H1 (cell line): Measurements from ENCODE around the gene PPCDC. TPM values are rescaled to one million over a fixed set of nuclear protein-coding genes. Genes with fewer than 3 reads are reported as not detected.

Experiments used
- CTCF ChIA-PET: fragments of 300-600 bp; sonication (Branson Sonifier 250); formaldehyde crosslinking; loops from one replicate; lab custom pipeline; 2021; ENCODE audit not compliant: partially characterized antibody; lab: Charles Lee
- POLR2A ChIA-PET: fragments of 300-600 bp; sonication (Branson Sonifier 250); formaldehyde crosslinking; loops from one replicate; lab custom pipeline; 2021; ENCODE audit warnings: inconsistent platforms; ENCODE audit not compliant: partially characterized antibody; lab: Charles Lee
- DNase-seq, 2 experiments: peaks; one replicate each; pipeline versions ENCODE4 v3.0.0 to v3.0.0-alpha.2; 2010 to 2022; ENCODE audit warnings: low spot score in 2 of 2, low read depth in 1 of 2, mixed read lengths in 1 of 2
- FAIRE-seq: peaks from 2 replicates; lab custom pipeline; 2011; peaks lifted over from hg19 to GRCh38; lab: Jason Lieb, UNC
- H2AFZ ChIP-seq: 2 replicates; pipeline ENCODE4 v1.8.1; 2012; ENCODE audit warnings: low read length, inconsistent platforms
- H2AK5ac ChIP-seq: 2 replicates; pipeline ENCODE4 v1.6.1; 2013; ENCODE audit warnings: low read depth, low read length
- H2BK120ac ChIP-seq: replicated peaks from 2 replicates; pipeline ENCODE3; 2013; ENCODE audit warnings: low read depth, low read length, inconsistent platforms
- H2BK12ac ChIP-seq: 2 replicates; pipeline ENCODE4 v1.6.1; 2013; ENCODE audit warnings: low read depth, low read length
- H2BK15ac ChIP-seq: 2 replicates; pipeline ENCODE4 v1.6.1; 2013; ENCODE audit warnings: low read length
- H2BK20ac ChIP-seq: 2 replicates; pipeline ENCODE4 v1.6.1; 2013; ENCODE audit warnings: low read length
- H2BK5ac ChIP-seq: 2 replicates; pipeline ENCODE4 v1.6.1; 2013; ENCODE audit warnings: low read depth, low read length
- H3K14ac ChIP-seq: 2 replicates; pipeline ENCODE4 v1.6.1; 2013; ENCODE audit warnings: inconsistent platforms; ENCODE audit not compliant: insufficient read length
- H3K18ac ChIP-seq: 2 replicates; pipeline ENCODE4 v1.6.1; 2013; ENCODE audit warnings: low read length; ENCODE audit errors: extremely low read depth
- H3K23ac ChIP-seq: 2 replicates; pipeline ENCODE4 v1.6.1; 2013; ENCODE audit warnings: inconsistent platforms; ENCODE audit not compliant: insufficient read length
- H3K23me2 ChIP-seq: 2 replicates; pipeline ENCODE4 v1.6.1; 2013; ENCODE audit warnings: low read depth, low read length
- H3K27ac ChIP-seq: 2 replicates; pipeline ENCODE4 v1.6.1; 2011; ENCODE audit warnings: low read depth, low read length, inconsistent platforms
- H3K27me3 ChIP-seq, 4 experiments: replicated peaks in 1 of 4; 1 replicate in 1 of 4; 2 replicates in 3 of 4; pipeline versions ENCODE4 v1.6.1 to v1.8.1; 2011 to 2013; ENCODE audit warnings: low read length in 3 of 4, mild to moderate bottlenecking in 3 of 4, inconsistent platforms in 2 of 4, mixed read lengths in 2 of 4, moderate library complexity in 1 of 4; ENCODE audit not compliant: control insufficient read depth in 3 of 4, insufficient read depth in 3 of 4; ENCODE audit errors: extremely low read depth in 1 of 4
- H3K36me3 ChIP-seq, 4 experiments: 2 replicates each; pipeline versions ENCODE4 v1.6.1 to v1.8.1; 2011 to 2013; ENCODE audit warnings: mild to moderate bottlenecking in 4 of 4, low read length in 3 of 4, moderate library complexity in 2 of 4, control low read depth in 1 of 4, inconsistent platforms in 1 of 4; ENCODE audit not compliant: insufficient read depth in 4 of 4, control insufficient read depth in 2 of 4
- H3K4ac ChIP-seq: replicated peaks from 2 replicates; pipeline ENCODE3; 2013; ENCODE audit warnings: low read length, low read depth, mixed read lengths, inconsistent platforms; ENCODE audit not compliant: insufficient read length
- H3K4me1 ChIP-seq, 4 experiments: replicated peaks in 1 of 4; 1 replicate in 1 of 4; 2 replicates in 3 of 4; pipeline versions ENCODE4 v1.6.1 to v1.8.1; 2011 to 2013; ENCODE audit warnings: low read length in 3 of 4, inconsistent platforms in 2 of 4, mixed read lengths in 1 of 4; ENCODE audit not compliant: insufficient read depth in 4 of 4, control insufficient read depth in 3 of 4
- H3K4me2 ChIP-seq, 2 experiments: 2 replicates each; pipeline versions ENCODE4 v1.6.1 to v1.8.1; 2011 to 2013; ENCODE audit warnings: low read depth in 2 of 2, low read length in 2 of 2, control low read depth in 1 of 2, inconsistent platforms in 1 of 2, mild to moderate bottlenecking in 1 of 2; ENCODE audit not compliant: insufficient read depth in 1 of 2
- H3K4me3 ChIP-seq, 4 experiments: fragments of 200-600, 300-600 bp in 1 of 4; sonication (generic), shearing (Covaris generic), sonication (Bioruptor Twin) in 1 of 4; 2 replicates each; pipeline versions ENCODE4 v1.5.1 to v1.8.1; 2011 to 2016; ENCODE audit warnings: low read length in 4 of 4, low read depth in 3 of 4, control low read depth in 2 of 4, inconsistent platforms in 2 of 4, mild to moderate bottlenecking in 2 of 4, mixed read lengths in 1 of 4, moderate library complexity in 1 of 4; ENCODE audit not compliant: insufficient read depth in 2 of 4; ENCODE audit errors: extremely low read depth in 1 of 4
- H3K56ac ChIP-seq: replicated peaks from 2 replicates; pipeline ENCODE3; 2013; ENCODE audit warnings: low read depth, mild to moderate bottlenecking, mixed read lengths, low read length, inconsistent platforms; ENCODE audit not compliant: insufficient read length
- H3K79me1 ChIP-seq: 2 replicates; pipeline ENCODE4 v1.6.1; 2013; ENCODE audit warnings: low read depth, low read length, control low read depth
- H3K79me2 ChIP-seq, 2 experiments: 2 replicates each; pipeline versions ENCODE4 v1.6.1 to v1.8.1; 2012 to 2013; ENCODE audit warnings: low read length in 2 of 2, mild to moderate bottlenecking in 2 of 2, inconsistent platforms in 1 of 2; ENCODE audit not compliant: insufficient read depth in 2 of 2, control insufficient read depth in 1 of 2
- H3K9ac ChIP-seq, 4 experiments: replicated peaks in 1 of 4; 1 replicate in 1 of 4; 2 replicates in 3 of 4; pipeline versions ENCODE4 v1.6.1 to v1.8.1; 2011 to 2013; ENCODE audit warnings: low read depth in 3 of 4, low read length in 3 of 4, control low read depth in 2 of 4, mild to moderate bottlenecking in 2 of 4, moderate library complexity in 2 of 4, inconsistent platforms in 1 of 4; ENCODE audit errors: extremely low read depth in 1 of 4
- H3K9me3 ChIP-seq, 2 experiments: 2 replicates each; pipeline versions ENCODE4 v1.6.1 to v1.8.1; 2012 to 2013; ENCODE audit warnings: mild to moderate bottlenecking in 2 of 2, moderate library complexity in 2 of 2, control low read depth in 1 of 2, inconsistent platforms in 1 of 2, low read depth in 1 of 2, low read length in 1 of 2, mixed read lengths in 1 of 2; ENCODE audit not compliant: insufficient read depth in 2 of 2
- H4K20me1 ChIP-seq, 2 experiments: replicated peaks in 1 of 2; 2 replicates each; pipeline versions ENCODE3 to v1.8.1; 2011 to 2013; ENCODE audit warnings: inconsistent platforms in 2 of 2, low read length in 2 of 2, mild to moderate bottlenecking in 1 of 2; ENCODE audit not compliant: insufficient read depth in 2 of 2, control insufficient read depth in 1 of 2
- H4K5ac ChIP-seq: 2 replicates; pipeline ENCODE4 v1.6.1; 2013; ENCODE audit warnings: low read length, low read depth, mixed read lengths, inconsistent platforms; ENCODE audit not compliant: insufficient read length
- H4K8ac ChIP-seq: 2 replicates; pipeline ENCODE4 v1.8.0; 2013; ENCODE audit warnings: mild to moderate bottlenecking, moderate library complexity, low read length, inconsistent platforms; ENCODE audit not compliant: insufficient read depth; ENCODE audit errors: extremely low read depth
- H4K91ac ChIP-seq: replicated peaks from 2 replicates; pipeline ENCODE3; 2013; ENCODE audit warnings: low read length, mixed read lengths, inconsistent platforms; ENCODE audit not compliant: insufficient read length
- BRCA1 ChIP-seq: IDR thresholded peaks from 2 replicates; pipeline ENCODE4 v1.6.1; 2012; ENCODE audit warnings: low read depth, low read length, improper control_type of control experiment
- CEBPB ChIP-seq: IDR thresholded peaks from 2 replicates; pipeline ENCODE4 v1.6.1; 2012; ENCODE audit warnings: low read depth, low read length
- HDAC6 ChIP-seq: IDR thresholded peaks from one replicate; pipeline ENCODE4 v1.7.1; 2012; ENCODE audit warnings: low read depth, mild to moderate bottlenecking, inconsistent platforms, low read length, moderate library complexity
- PHF8 ChIP-seq: fragments of 200-600 bp; sonication (generic); conservative IDR thresholded peaks from 2 replicates; pipeline ENCODE4 v1.7.1; 2012; ENCODE audit warnings: low read depth, mild to moderate bottlenecking, inconsistent platforms, low read length, moderate library complexity
- SIN3A ChIP-seq, 2 experiments: IDR thresholded peaks in 1 of 2; conservative IDR thresholded peaks in 1 of 2; 2 replicates each; pipeline ENCODE4 v1.6.1; 2011 to 2012; ENCODE audit warnings: low read length in 2 of 2, improper control_type of control experiment in 1 of 2, low read depth in 1 of 2, mild to moderate bottlenecking in 1 of 2
- WGBS, 2 experiments: shearing (Covaris generic) in 1 of 2; methylation state at CpG; one replicate each; pipeline versions ENCODE4 v1.1.6 to v1.1.7; 2013 to 2015; ENCODE audit warnings: low lambda C conversion rate in 2 of 2, mixed read lengths in 2 of 2, inconsistent platforms in 1 of 2, low coverage in 1 of 2, missing lambda C conversion rate in 1 of 2; ENCODE audit not compliant: insufficient replicate concordance in 2 of 2, insufficient coverage in 1 of 2, insufficient read length in 1 of 2; ENCODE audit errors: extremely low coverage in 1 of 2, missing lambda C conversion rate in 1 of 2; 5-methylcytosine and 5-hydroxymethylcytosine counted together
- polyA plus RNA-seq, 7 experiments: library from polyadenylated mRNA; depleted of rRNA in 3 of 7; stranded (reverse) in 5 of 7; unstranded in 2 of 7; fragments of >200 nt in 5 of 7; fragments of 200-250 nt in 2 of 7; gene quantifications; 1 replicate in 5 of 7; 2 replicates in 1 of 7; 4 replicates in 1 of 7; pipeline versions ENCODE4 v1.2.1 to v1.2.3, GENCODE V29; 2011 to 2013; ENCODE audit warnings: missing spikeins in 2 of 7, mixed read lengths in 2 of 7
- total RNA-seq: library from RNA; stranded (reverse); fragmentation: NEBNext Ultra II Directional; extraction: Animal tissue kit (Norgen Biotek cat#: 25700); gene quantifications from 2 replicates; pipeline ENCODE4 v1.2.1, GENCODE V29; 2021

PPCDC gene
- total and polyA plus RNA-seq, 2 of the 8 experiments (the other 6 are each of a cell fraction or from before 2014, with no cell fraction given), result 11.3 to 29.7 TPM

DNA sequence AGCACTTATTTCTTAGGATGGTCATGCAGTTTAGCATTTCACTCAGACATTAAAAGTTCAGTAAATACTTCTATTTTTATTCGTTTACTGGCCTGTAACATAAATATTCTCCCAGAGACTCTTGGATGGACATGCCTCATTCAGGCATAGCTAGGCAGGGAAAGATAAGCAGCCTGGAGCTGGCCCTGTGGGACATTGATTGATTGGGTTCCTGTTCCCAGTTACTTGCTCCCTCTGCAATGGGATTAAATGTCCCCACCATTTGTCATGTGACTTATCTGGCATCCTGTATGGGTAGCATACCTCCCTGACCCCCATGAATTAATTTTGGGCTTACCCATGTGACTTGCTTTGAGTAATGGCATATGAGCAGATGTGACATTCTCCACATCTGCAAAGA, 30.8 kb upstream of the PPCDC start:
- Histone ChIP-seq H2BK12ac (no peak overlapping the region), H4K20me1 (peaks cover 0 to 3% of the 10 kb centered on the region in 2 experiments), H3K4me2 (no peak overlapping the region), H2BK15ac (no peak overlapping the region), H3K27me3 (peaks cover 0 to 3% (median 0%) of the 10 kb centered on the region in 4 experiments; a peak in 3 of 7 replicates), H4K5ac (no peak overlapping the region), H3K4me3 (no peak overlapping the region), H3K79me1 (no peaks in the 10 kb centered on the region; the same call in 1 of the 2 replicates), H3K9ac (no peak overlapping the region), H3K79me2 (0 out of 4 replicates have a peak, but pooled peaks cover 0 to 6% of the 10 kb centered on the region in 2 experiments), H2AK5ac (no peak overlapping the region), H3K4me1 (peaks cover 0 to 7% (median 4%) of the 10 kb centered on the region in 4 experiments; a peak in 6 of 7 replicates), H2AFZ (no peak overlapping the region), H3K23me2 (peaks cover 9% of the 10 kb centered on the region), H4K91ac (no peak overlapping the region), H3K18ac (no peak overlapping the region), H3K36me3 (no peaks in the 10 kb centered on the region), H2BK5ac (no peak overlapping the region), H3K23ac (no peak overlapping the region), H3K9me3 (no peaks in the 10 kb centered on the region), H2BK20ac (no peak overlapping the region), H3K27ac (no peak overlapping the region), H3K14ac (no peak overlapping the region), H3K4ac (no peak overlapping the region), H2BK120ac (no peak overlapping the region), H3K56ac (no peak overlapping the region), H4K8ac (no peak overlapping the region)
- POLR2A ChIA-PET, result no interaction called here
- FAIRE-seq (no peak), DNase-seq (no peak)
- 69% methylated on average over 1 of the region's 1 CpG; no CpG with 5 or more reads in 1 of the 2 experiments for WGBS, 2 experiments
- CTCF ChIA-PET, result interaction anchor here (0.7 to 2.1 kb wide), 3 partner anchors 33 to 42 kb away, joined by 3 to 6 read pairs (median 3); partner anchors contain the start of gene RPP25
- no peak for TF ChIP-seq BRCA1
- TF ChIP-seq HDAC6, result no peak
- no peak for TF ChIP-seq PHF8
- no peak for TF ChIP-seq CEBPB
- TF ChIP-seq SIN3A (conservative IDR thresholded peaks at IDR 0.05 in 1 of 2, IDR thresholded peaks at IDR 0.05 in 1 of 2; ENCODE audit: low read depth in 1 of 2, low read length in 2 of 2), result no peak
